SKM-1 (cell line): Measurements from ENCODE around the gene MRPL52.
"Not testable (repeated sequence)": the region's sequence is repeated elsewhere in the genome, so short reads cannot be mapped to it uniquely, and the experiment has no call there.

Source experiments
- DNase-seq: peaks from one replicate; lab custom pipeline; 2025; ENCODE audit not compliant: unreplicated experiment; lab: John Stamatoyannopoulos, UW

The MRPL52 gene

GRCh38 chr14:22808388-22809209 is 21.1 kb upstream of the MRPL52 start:
- DNase-seq: no peak

- no peak for DNase-seq
Measured at GRCh38 chr14:22811722-22812121, 18.0 kb upstream of the MRPL52 start.

- DNase-seq: no peak
Measured at GRCh38 chr14:22812744-22813143, 16.9 kb upstream of the MRPL52 start.

- DNase-seq: no peak
Measured at GRCh38 chr14:22813145-22813544, 16.5 kb upstream of the MRPL52 start.

GRCh38 chr14:22814373-22814772 is 15.3 kb upstream of the MRPL52 start:
- no peak for DNase-seq

- DNase-seq: peak; percentile 8
Measured at GRCh38 chr14:22814941-22815713, 14.6 kb upstream of the MRPL52 start, which contains the start of gene SLC7A7. Gene SLC7A7 (minus strand): TSS chr14:22815435. CDS start chr14:22813398, 2,037 bp downstream.

GRCh38 chr14:22819151-22819988 is 10.3 kb upstream of the MRPL52 start:
- no peak for DNase-seq

GRCh38 chr14:22820731-22821130 is 9.0 kb upstream of the MRPL52 start:
- DNase-seq: no peak

- no peak for DNase-seq
Measured at GRCh38 chr14:22821193-22822015, 8.3 kb upstream of the MRPL52 start.

- no peak for DNase-seq
Measured at GRCh38 chr14:22822016-22822570, 7.6 kb upstream of the MRPL52 start.

- DNase-seq: peak; percentile 6
Measured at GRCh38 chr14:22822571-22823098, 7.1 kb upstream of the MRPL52 start.

GRCh38 chr14:22824711-22825359 is 4.9 kb upstream of the MRPL52 start:
- DNase-seq: no peak

- DNase-seq: not testable (repeated sequence)
Measured at GRCh38 chr14:22829076-22829660, 519 bp upstream of the MRPL52 start.

- DNase-seq: no peak
Measured at GRCh38 chr14:22830443-22831010, 840 bp downstream of the MRPL52 start.

- DNase-seq: no peak
Measured at GRCh38 chr14:22835505-22835904, 5.8 kb downstream of the MRPL52 start.

- DNase-seq: no peak
Measured at GRCh38 chr14:22836301-22837113, 6.8 kb downstream of the MRPL52 start, which contains the start of gene MMP14. Gene MMP14 (plus strand): TSS chr14:22836585. CDS start chr14:22836818, 233 bp downstream.

- DNase-seq: no peak
Measured at GRCh38 chr14:22837114-22837749, 7.5 kb downstream of the MRPL52 start.
